D721Med (cell line): ENCODE measurements around the gene POU2AF3.
"Not testable (repeated sequence)": the region's sequence is repeated elsewhere in the genome, so short reads cannot be mapped to it uniquely, and the experiment has no call there.

Source experiments
- DNase-seq: peaks from one replicate; pipeline ENCODE4 v3.0.0; 2011; ENCODE audit warnings: low spot score; ENCODE audit not compliant: insufficient read length
- FAIRE-seq: peaks from 2 replicates; lab custom pipeline; 2011; peaks lifted over from hg19 to GRCh38; lab: Jason Lieb, UNC
- TF ChIP-seq, protein P1 (sequence below): IDR thresholded peaks from 2 replicates; pipeline ENCODE4 v1.5.1; 2012; ENCODE audit warnings: mild to moderate bottlenecking, control low read depth; ENCODE audit not compliant: insufficient read depth; ENCODE audit errors: missing control alignments

The POU2AF3 gene

DNA sequence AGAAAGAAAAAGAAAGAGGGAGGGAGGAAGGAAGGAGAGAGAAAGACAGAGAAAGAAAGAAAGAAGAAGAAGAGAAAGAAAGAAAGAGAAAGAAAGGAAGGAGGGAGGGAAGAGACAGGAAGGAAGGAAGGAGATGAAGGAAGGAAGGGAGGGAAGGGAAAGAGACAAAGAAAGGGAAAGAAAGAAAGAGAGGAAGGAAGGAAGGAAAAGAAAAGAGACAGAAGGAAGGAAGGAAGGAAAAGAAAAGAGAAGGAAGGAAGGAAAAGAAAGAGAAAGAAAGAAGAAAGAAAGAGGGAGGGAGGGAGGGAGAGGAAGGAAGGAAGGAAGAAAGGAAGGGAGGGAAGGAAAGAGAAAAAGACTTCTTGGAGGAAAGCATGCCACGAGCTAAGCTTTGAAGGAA lies 33.7 kb upstream of the POU2AF3 start:
- DNase-seq (no peak), FAIRE-seq (no peak)
- TF ChIP-seq, protein P1, sequence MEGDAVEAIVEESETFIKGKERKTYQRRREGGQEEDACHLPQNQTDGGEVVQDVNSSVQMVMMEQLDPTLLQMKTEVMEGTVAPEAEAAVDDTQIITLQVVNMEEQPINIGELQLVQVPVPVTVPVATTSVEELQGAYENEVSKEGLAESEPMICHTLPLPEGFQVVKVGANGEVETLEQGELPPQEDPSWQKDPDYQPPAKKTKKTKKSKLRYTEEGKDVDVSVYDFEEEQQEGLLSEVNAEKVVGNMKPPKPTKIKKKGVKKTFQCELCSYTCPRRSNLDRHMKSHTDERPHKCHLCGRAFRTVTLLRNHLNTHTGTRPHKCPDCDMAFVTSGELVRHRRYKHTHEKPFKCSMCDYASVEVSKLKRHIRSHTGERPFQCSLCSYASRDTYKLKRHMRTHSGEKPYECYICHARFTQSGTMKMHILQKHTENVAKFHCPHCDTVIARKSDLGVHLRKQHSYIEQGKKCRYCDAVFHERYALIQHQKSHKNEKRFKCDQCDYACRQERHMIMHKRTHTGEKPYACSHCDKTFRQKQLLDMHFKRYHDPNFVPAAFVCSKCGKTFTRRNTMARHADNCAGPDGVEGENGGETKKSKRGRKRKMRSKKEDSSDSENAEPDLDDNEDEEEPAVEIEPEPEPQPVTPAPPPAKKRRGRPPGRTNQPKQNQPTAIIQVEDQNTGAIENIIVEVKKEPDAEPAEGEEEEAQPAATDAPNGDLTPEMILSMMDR, result no peak

DNA sequence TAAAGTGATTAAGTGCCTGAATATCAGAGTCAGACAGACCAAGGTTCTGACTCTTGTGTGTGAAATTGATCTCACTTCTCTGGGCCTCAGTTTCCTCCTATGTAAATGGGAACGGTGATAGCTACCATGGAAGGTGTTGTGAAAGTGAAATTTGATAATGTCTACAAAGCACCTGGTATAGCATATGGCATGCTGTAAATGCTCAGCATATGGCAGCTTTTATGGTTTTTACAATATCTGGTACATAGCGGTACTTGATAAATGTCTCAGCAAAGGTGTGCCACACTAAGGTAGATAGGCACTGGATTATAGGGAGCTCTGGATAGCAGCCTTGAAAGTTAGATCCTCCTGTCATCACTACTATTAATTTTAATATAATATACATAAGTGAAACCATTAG lies 32.9 kb upstream of the POU2AF3 start:
- TF ChIP-seq, protein P1, result no peak
- no peak for FAIRE-seq
- DNase-seq, result no peak

DNA sequence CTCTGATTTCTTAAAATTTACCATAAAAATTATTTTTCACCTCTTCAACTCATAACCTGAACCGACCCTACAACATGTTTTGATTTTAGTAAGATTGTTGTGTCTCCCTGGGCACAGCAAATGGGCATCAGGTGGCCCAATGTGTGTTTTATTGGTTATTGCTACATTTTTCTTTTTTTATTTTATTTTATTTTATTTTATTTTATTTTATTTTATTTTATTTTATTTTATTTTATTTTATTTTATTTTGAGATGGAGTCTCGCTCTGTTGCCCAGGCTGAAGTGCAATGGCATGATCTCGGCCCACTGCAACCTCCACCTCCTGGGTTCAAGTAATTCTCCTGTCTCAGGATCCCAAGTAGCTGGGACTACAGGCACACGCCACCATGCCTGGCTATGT lies 30.0 kb upstream of the POU2AF3 start:
- DNase-seq, FAIRE-seq: not testable (repeated sequence)

DNA sequence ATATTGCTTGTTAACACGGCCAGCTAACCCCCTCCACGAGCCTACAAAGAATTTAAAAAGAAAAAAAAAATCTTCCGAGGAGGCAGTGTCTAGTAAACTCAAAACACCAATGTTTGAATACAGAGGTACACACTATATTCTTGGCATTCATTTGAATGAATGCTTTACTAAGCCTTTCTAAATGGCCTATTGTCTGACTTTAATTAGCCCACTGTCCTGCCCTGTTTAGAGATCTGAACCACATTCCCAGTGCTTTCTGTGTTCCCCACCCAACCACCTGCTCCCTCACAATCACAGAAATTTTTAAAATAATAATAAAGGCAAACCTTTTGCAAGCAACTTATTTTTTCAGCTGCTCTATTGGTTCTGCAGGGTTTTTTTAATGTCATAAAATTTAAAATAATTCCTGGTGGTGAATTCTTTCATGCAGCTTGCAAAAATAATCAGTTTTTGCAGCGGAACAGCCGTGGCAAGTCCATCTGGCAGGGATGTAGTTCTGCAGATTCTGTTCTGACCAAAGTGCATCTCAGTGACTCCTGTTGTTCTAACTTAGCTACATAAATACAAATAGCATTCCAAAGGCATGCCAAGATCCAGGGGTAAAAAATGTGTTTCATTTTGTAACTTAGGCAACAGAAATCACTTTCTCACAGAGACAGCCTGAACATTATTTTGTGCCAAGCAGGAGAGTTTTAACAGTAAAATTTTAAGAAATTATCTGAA lies 29.0 kb upstream of the POU2AF3 start:
- FAIRE-seq (no peak), DNase-seq (no peak)
- TF ChIP-seq, protein P1, result no peak

DNA sequence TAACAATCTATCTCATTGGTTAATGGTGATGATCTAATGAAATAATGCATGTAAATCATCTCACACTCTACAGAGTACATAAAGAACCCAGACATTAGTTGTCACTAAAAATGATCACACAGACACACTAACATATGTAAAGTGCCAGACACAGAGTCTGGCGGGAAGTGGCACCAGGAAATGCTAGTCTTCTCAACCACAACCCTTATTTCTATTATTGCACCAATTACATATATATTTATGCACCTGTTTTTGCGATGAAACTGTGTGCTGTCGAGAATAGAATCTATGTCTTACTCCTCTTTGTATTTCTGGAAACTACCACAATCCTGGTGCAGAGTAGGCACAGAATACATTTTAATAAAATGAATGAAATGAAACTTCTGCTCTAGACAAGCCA lies 25.9 kb upstream of the POU2AF3 start:
- FAIRE-seq (no peak), DNase-seq (no peak)
- TF ChIP-seq, protein P1, result no peak

DNA sequence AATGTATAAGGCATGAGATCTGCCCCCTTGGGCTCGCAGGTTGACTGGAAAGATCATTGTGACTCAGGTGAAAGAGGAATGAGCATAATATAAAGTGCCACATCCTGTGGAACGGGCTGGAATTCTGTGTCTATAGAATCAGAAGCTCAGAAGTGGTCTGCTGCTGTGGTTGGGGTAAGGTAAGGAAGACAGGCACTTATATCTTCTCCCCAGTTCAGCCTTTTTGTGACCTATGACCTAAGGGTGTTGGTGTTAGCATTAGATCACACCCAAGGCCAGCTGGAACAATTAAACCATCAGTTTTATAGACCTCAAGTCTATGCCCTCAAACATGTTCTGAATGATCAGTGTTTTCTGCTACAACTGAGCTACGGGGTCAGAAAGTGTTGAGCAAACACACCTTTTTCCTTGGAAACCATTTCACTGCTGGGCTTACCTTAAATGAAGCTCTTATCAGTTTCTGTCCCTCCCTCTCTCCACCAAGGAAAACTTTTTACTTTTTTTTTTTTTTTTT lies 15.7 kb upstream of the POU2AF3 start:
- no peak for FAIRE-seq
- no peak for DNase-seq
- TF ChIP-seq, protein P1, result no peak

DNA sequence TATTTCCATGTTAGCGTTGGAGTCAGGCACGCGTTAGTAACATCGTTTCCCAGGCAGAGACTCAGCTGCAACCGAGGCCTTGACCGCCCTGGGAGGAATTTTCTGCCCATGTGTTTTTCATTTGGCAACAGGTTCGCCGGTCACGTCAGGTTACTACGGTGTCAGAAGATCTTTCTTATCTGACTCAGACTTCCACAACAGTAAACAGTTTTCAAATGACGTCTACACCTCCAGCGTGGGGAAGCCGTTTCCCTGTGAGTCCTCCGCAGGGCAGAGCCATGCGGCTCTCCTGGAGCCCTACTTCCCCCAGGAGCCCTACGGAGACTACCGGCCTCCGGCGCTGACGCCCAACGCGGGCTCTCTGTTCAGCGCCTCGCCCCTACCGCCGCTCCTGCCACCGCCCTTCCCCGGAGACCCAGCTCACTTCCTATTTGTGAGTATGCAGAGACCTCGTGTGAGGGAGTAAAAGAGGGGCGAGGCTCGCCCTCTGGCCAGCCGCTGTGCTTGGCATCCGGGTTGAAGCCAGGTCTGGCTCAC lies 14.3 kb upstream of the POU2AF3 start:
- TF ChIP-seq, protein P1, result no peak
- DNase-seq, result no peak
- FAIRE-seq, result no peak
